NOMO-1 treated with dmso at 0.1 percent for 144 hours (cell line): ENCODE data around the gene HLX.

ENCODE experiments used
- DNase-seq: peaks from one replicate; lab custom pipeline; 2025; ENCODE audit not compliant: unreplicated experiment; lab: John Stamatoyannopoulos, UW

Gene HLX

DNA sequence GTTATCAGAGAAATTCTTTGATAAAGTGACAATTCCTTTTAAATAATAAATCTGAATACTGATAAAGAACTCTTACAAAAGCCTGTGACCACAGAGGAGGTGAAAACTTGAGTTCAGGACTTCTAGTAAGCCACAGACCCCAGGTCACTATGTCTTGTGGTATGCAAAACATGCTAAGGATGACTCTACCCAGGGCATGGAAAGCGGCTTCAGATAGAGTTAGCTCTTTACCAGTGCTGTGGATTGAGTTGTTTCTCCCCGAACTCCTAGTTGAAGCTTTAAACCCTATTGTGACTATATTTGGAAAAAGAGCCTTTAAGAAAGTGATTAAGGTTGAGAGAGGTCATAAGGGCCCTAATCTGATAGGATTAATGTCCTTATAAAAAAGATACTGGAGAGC, 42.3 kb downstream of the HLX start:
- DNase-seq = no peak

DNA sequence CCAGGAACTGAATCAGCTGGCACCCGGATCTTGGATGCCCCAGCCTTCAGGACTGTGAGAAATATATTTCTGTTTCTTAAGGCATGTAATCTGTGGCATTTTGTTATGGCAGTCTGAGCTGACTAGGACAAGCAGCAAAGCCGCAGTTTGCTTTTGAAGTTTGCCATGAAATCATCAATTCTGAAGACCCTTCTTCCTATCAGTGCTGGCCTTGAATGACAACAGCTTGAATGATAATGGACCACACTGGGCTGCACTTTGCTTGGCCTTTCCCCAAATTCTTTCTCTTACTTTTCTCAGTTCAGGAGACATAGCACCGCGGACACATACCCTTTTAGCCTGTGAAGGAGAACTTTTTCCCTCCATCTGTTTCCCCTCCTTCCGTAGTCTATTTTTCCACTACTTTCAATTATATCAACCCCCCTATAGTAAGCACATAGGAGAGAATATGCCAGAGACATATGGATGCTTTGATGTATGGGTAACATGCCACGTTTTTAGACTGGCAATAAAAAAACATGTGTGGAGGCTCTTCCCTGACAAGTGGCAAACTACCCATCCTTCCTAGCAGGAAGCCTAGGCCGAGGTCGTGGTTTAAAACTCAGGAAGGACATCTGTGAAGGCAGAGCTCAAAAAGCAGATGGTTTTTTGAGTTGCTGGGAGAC, 42.9 kb downstream of the HLX start:
- DNase-seq = no peak

DNA sequence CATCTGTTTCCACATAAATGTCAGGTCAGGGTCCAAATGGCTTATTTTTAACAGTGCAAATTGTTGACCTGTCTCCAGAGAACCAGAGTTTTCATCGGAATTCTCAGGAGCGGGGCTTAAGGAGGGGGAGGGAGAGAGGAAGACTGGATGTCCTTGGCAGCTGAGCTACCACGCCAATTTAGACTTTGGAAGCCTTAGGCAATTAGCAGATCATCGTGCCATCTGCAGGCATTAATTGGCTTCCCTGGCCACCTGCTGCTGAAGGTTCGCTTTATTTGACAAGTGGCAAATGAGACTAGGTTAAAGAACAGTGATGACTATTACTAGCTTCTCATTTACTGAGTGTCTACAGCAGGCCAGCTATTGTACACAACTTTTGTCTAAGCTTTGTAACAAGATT, 43.7 kb downstream of the HLX start:
- no peak for DNase-seq

- no peak for DNase-seq
Observed at GRCh38 chr1:220924331-220924970, 45.2 kb downstream of the HLX start.

DNA sequence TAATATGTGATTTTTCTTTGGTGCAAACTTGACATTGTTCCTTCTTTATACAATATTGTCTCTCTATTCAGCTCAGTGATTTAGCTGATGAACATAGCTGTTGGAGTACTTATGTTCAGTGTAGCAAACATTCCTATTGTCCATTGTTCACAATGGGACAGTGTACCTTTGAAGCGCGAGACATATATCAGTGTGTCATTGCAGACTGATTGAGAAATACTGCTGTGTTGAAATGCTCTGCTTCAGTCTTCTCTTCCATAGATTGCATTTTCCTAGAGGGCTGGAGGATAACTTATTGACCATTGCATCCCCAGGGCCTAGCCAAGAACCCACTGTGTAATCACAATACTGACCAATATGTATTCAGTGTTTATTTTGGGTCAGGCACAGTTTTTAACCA, 46.5 kb downstream of the HLX start:
- DNase-seq = no peak

DNA sequence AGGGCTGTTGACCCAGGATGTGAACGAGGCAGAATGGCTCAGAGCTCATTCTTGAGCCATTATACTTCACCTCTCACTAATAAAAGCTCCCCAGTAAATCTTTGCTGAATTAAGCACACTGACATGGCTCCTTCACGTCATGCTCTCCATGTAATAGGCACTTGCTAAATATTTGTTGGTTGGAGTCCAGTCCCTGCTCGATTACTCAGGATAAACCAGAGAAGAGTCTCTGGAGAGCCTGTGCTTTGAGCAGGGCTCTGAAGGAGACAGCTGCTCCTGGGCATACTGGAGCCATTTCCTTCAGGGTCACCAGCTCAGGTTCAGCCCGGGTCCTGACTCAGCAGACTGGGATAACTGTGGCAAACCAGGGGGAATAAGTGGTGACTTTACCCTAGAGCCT, 46.9 kb downstream of the HLX start:
- DNase-seq = no peak

- no peak for DNase-seq
Observed at GRCh38 chr1:220927442-220927841, 48.2 kb downstream of the HLX start.

DNA sequence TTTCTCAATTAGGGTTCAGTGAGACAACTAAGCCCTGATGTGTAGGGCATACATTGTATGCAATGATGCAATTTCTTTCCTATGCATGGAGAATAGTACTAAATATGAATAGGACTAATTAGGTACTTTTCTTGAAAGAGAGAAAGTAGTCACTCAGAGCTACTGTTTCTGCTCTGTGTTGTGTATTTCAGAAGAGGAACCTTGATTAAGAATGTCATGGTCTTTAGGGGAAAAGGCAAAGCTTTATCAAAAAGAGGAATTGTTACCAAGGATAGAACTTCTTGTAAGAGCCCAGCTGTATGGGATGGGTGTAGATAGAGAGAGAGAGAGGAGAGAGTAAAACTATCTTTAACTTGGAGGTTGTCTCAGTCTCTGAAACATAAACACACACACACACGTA, 49.1 kb downstream of the HLX start:
- no peak for DNase-seq

GRCh38 chr1:220928725-220929300, 49.6 kb downstream of the HLX start:
- no peak for DNase-seq

- DNase-seq = no peak
Observed at GRCh38 chr1:220929304-220929703, 50.1 kb downstream of the HLX start.
